ENCODE measurements around the gene LTB4R. TPM values are rescaled to one million over a fixed set of nuclear protein-coding genes. Genes with fewer than 3 reads are reported as not detected.

LTB4R gene
- total RNA-seq, 2 experiments from 2014 or later = 11.6 to 11.7 TPM

DNA sequence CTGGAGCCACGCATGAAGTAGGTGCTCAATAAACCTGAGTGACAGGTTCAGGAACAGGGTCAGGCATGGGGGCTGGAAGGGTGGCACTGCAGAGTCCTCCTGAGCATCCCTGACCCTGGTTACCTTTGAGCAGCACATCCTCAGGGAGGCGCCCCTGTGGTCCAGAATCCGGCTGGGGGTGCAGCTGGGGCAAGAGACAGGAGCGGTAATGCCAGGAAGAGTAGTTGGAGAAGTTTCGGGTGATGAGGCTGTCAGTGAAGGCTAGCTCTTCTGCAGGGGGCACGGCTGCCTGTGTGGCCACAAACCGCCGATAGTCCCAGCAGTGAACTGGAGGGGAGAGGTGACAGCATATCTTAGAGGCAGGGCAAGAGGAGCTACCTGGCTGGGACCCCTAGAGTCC lies 41.9 kb upstream of the LTB4R start:
- POLR2A ChIA-PET = interaction anchor here (0.7 to 4.7 kb wide), 7 partner anchors 8 to 42 kb away, joined by 3 to 21 read pairs (median 5); partner anchors contain the start of genes LTB4R and TINF2
- Mint-ChIP-seq H3K9me3 (no peaks in the 10 kb centered on the region), H3K4me3 (no peak overlapping the region)

DNA sequence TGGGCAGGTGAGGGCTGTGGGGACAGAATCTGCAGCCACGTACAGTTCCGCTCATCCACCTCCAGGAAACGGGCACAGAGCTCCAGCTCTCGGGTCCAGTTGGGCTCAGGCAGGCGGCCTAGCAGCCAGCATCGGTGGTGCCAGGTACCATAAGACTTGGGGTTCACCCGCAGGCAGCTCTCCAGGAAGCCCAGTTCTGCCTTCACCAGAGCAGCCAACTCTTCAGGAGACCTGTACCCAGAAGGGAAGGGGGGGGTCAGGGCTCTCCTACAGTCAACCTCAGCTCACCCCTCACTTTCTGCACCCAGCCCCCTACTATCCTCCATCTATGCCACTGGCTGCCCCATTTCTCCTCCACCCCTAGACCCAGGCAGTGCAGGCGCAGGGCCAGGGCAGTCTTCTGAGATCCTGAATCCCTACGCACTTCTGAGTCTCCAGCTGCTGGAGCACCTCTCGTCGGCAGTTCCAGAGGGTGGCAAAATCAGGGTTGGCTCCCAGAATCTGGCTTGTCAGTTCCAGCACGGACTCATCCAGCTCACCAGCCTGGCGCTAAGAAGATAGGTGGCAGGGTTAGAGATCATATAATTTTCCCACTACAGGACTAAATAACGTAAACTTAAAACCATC lies 41.3 kb upstream of the LTB4R start:
- intact Hi-C loops (cut with micrococcal nuclease) = loop anchor here (2.0 kb wide), 1 partner anchor 23 kb away; no protein-coding TSS in a partner anchor
- no peak for TF ChIP-seq CTCF (IDR thresholded peaks at IDR 0.05)
- peak overlapping the region; percentile 82 for H3K4me3 Mint-ChIP-seq
- H3K27me3 Mint-ChIP-seq = no peaks in the 10 kb centered on the region
- DNase-seq (no peak), ATAC-seq (no peak)
- POLR2A ChIA-PET = interaction anchor here (0.7 to 4.7 kb wide), 17 partner anchors 8 to 123 kb away, joined by 3 to 21 read pairs (median 4); partner anchors contain the start of genes LTB4R, PSME2, RNF31 and TINF2
- peaks cover 37% of the 10 kb centered on the region for H3K4me1 Mint-ChIP-seq (ENCODE audit: low read depth)
- CTCF ChIA-PET = interaction anchor here (1.1 to 5.4 kb wide), 10 partner anchors 10 to 38 kb away, joined by 3 to 66 read pairs (median 10); partner anchors contain the start of genes CIDEB, DHRS1, NOP9 and TINF2
- no peaks in the 10 kb centered on the region for H3K9me3 Mint-ChIP-seq
- H3K27ac Mint-ChIP-seq = no peak overlapping the region
- H3K36me3 Mint-ChIP-seq (ENCODE audit: low read depth) = peaks cover 21% of the 10 kb centered on the region

More for the DNA sequence above, 41.9 kb upstream of the LTB4R start:
- DNase-seq (no peak), ATAC-seq (no peak)
- CTCF ChIA-PET = interaction anchor here (1.7 to 5.4 kb wide), 6 partner anchors 11 to 38 kb away, joined by 7 to 66 read pairs (median 31); partner anchors contain the start of genes CIDEB, DHRS1, NOP9 and TINF2
- H3K36me3 Mint-ChIP-seq (ENCODE audit: low read depth) = peaks cover 21% of the 10 kb centered on the region
- no peaks in the 10 kb centered on the region for H3K27me3 Mint-ChIP-seq
- intact Hi-C loops (cut with micrococcal nuclease) = no loop called here
- no peak for TF ChIP-seq CTCF (IDR thresholded peaks at IDR 0.05)
- H3K27ac Mint-ChIP-seq = no peak overlapping the region
- peaks cover 36% of the 10 kb centered on the region for H3K4me1 Mint-ChIP-seq (ENCODE audit: low read depth)

GRCh38 chr14:24270537-24271133 lies 40.7 kb upstream of the LTB4R start:
- no peaks in the 10 kb centered on the region for H3K9me3 Mint-ChIP-seq
- peaks cover 39% of the 10 kb centered on the region for H3K4me1 Mint-ChIP-seq (ENCODE audit: low read depth)
- intact Hi-C loops (cut with micrococcal nuclease) = loop anchor here (2.0 kb wide), 1 partner anchor 24 kb away; no protein-coding TSS in a partner anchor

GRCh38 chr14:24271134-24271833 lies 40.0 kb upstream of the LTB4R start, which contains the start of gene RABGGTA:
TSS of gene RABGGTA (minus strand) at chr14:24271597. CDS start at chr14:24271115, 482 bp downstream.
- peaks cover 39% of the 10 kb centered on the region for H3K4me1 Mint-ChIP-seq (ENCODE audit: low read depth)
- no peaks in the 10 kb centered on the region for H3K9me3 Mint-ChIP-seq
- ATAC-seq (peak; percentile 85), DNase-seq (peak; percentile 92)
- POLR2A ChIA-PET = interaction anchor here (0.6 to 4.7 kb wide), 24 partner anchors 8 to 147 kb away, joined by 3 to 21 read pairs (median 4); partner anchors contain the start of genes CIDEB, LTB4R, LTB4R2 and PSME2
- intact Hi-C loops (cut with micrococcal nuclease) = loop anchor here (2.0 kb wide), 1 partner anchor 24 kb away; no protein-coding TSS in a partner anchor
- H3K4me3 Mint-ChIP-seq = peak within 1 kb of the TSS; percentile 82
- H3K36me3 Mint-ChIP-seq (ENCODE audit: low read depth) = peaks cover 21% of the 10 kb centered on the region
- peak; percentile 77 for TF ChIP-seq CTCF (IDR thresholded peaks at IDR 0.05)
- peak within 1 kb of the TSS; percentile 94 for H3K27ac Mint-ChIP-seq
- CTCF ChIA-PET = interaction anchor here (0.7 to 5.4 kb wide), 19 partner anchors 9 to 165 kb away, joined by 3 to 66 read pairs (median 7); partner anchors contain the start of genes CIDEB, DHRS1, LTB4R and LTB4R2
- H3K27me3 Mint-ChIP-seq = no peaks in the 10 kb centered on the region

More at GRCh38 chr14:24270537-24271133, 40.7 kb upstream of the LTB4R start:
- ChIA-PET POLR2A (interaction anchor here (0.6 to 4.7 kb wide), 22 partner anchors 9 to 146 kb away, joined by 3 to 21 read pairs (median 4); partner anchors contain the start of genes CIDEB, LTB4R, LTB4R2 and PSME2), CTCF (interaction anchor here (0.7 to 5.4 kb wide), 19 partner anchors 8 to 166 kb away, joined by 3 to 66 read pairs (median 7); partner anchors contain the start of genes CIDEB, DHRS1, LTB4R and LTB4R2)
- peaks cover 21% of the 10 kb centered on the region for H3K36me3 Mint-ChIP-seq (ENCODE audit: low read depth)
- ATAC-seq (no peak), DNase-seq (no peak)
- H3K27me3 Mint-ChIP-seq = no peaks in the 10 kb centered on the region
- peak overlapping the region; percentile 94 for H3K27ac Mint-ChIP-seq
- TF ChIP-seq CTCF (IDR thresholded peaks at IDR 0.05) = no peak
- H3K4me3 Mint-ChIP-seq = peak overlapping the region; percentile 82

Data from activated CD8-positive, alpha-beta T cell treated with anti-CD3 and anti-CD28 coated beads for 36 hours (primary cell).